ENCODE data around the gene TCTN2.

DNA sequence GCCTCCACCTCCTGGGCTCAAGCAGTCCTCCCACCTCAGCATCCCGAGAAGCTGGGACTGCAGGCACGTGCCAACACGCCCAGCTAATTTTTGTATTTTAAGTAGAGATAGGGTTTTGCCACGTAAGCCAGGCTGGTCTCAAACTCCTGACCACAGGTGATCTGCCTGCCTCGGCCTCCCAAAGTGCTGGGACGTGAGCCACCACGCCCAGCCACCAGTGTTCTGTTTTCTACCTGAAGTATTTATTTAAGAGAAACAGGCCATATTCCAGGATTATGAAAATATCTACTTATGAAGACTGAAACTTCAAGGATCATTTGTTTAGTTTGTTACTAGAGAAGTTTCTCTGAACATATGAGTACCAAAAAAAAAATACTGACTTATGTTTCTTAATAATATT is 27.0 kb upstream of the TCTN2 start:
- no peak for TF ChIP-seq SIN3A (conservative IDR thresholded peaks at IDR 0.05 in 1 of 2, IDR thresholded peaks at IDR 0.05 in 1 of 2; ENCODE audit: low read depth in 1 of 2, low read length in 2 of 2)
- TF ChIP-seq, protein P1, sequence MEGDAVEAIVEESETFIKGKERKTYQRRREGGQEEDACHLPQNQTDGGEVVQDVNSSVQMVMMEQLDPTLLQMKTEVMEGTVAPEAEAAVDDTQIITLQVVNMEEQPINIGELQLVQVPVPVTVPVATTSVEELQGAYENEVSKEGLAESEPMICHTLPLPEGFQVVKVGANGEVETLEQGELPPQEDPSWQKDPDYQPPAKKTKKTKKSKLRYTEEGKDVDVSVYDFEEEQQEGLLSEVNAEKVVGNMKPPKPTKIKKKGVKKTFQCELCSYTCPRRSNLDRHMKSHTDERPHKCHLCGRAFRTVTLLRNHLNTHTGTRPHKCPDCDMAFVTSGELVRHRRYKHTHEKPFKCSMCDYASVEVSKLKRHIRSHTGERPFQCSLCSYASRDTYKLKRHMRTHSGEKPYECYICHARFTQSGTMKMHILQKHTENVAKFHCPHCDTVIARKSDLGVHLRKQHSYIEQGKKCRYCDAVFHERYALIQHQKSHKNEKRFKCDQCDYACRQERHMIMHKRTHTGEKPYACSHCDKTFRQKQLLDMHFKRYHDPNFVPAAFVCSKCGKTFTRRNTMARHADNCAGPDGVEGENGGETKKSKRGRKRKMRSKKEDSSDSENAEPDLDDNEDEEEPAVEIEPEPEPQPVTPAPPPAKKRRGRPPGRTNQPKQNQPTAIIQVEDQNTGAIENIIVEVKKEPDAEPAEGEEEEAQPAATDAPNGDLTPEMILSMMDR (IDR thresholded peaks at IDR 0.05; ENCODE audit: control extremely low read depth in 1 of 3, insufficient read depth in 1 of 3, low read depth in 1 of 3, low read length in 3 of 3), result no peak
- TF ChIP-seq EZH2 (IDR thresholded peaks at IDR 0.05; ENCODE audit: low read depth, low read length, severe bottlenecking), result no peak
- no peak for TF ChIP-seq JUN (IDR thresholded peaks at IDR 0.05; ENCODE audit: low read depth, low read length)
- no peak for TF ChIP-seq BRCA1 (IDR thresholded peaks at IDR 0.05; ENCODE audit: low read depth, low read length)

Measured in H1 (cell line).